ENCODE measurements around the gene ZDHHC14.

- TF ChIP-seq CTCF (IDR thresholded peaks at IDR 0.05): no peak
- TF ChIP-seq POLR2A (IDR thresholded peaks at IDR 0.05): no peak
Measured at GRCh38 chr6:157599191-157599590, 218.2 kb downstream of the ZDHHC14 start.

Measured in Peyer's patch (tissue), 4 donors.